RPMI8226 (cell line): Measurements from ENCODE around the gene OR13G1.
A peak's percentile ranks its signal among the peaks of the same experiment; 100 is the strongest.
"Not testable (repeated sequence)": the region's sequence is repeated elsewhere in the genome, so short reads cannot be mapped to it uniquely, and the experiment has no call there.

Experiments used
- DNase-seq: peaks from one replicate; pipeline ENCODE4 v3.0.0-alpha.2; 2015

OR13G1 gene, protein sequence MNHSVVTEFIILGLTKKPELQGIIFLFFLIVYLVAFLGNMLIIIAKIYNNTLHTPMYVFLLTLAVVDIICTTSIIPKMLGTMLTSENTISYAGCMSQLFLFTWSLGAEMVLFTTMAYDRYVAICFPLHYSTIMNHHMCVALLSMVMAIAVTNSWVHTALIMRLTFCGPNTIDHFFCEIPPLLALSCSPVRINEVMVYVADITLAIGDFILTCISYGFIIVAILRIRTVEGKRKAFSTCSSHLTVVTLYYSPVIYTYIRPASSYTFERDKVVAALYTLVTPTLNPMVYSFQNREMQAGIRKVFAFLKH

DNA sequence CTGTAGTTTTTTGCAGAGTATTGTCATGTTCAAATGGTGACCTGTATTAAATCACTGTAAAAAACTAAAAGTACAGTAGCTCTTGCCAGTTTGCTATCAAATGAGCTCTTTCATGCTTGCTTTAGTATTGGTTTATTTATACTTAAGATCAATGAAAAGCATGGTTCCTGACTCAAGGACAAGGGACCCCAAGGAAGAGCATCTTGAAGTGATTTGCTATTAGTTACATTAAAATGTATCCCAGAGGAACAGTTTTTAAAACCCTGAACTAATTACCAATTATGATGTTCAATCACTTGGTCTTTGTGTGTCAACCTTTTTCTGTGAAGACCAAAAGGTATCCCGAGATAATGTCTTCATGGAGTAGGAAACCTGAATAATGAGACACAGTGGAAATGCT is at the start of gene OR13G1:
Gene OR13G1 (minus strand): TSS at position 101 of the 400 bp plus-strand sequence. CDS start 6,698 bp downstream, outside the sequence.
- no peak for DNase-seq

DNA sequence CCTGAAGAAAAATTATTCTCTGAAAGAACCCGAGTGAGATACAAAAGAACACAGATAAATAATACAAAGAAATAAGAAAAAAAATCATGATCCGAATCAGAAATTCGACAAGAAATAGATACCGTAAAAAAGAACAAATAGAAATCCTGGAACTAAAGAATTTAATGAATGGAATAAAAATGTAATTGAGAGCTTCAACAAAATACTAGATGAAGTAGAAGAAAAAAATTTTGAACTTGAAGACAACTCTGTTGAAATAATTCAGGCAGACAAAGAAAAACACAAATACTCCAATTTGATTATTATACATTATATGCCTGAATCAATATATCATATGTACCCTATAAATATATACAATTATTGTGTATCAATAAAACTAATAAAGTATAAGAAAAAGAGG is 41.7 kb upstream of the OR13G1 start:
- DNase-seq = no peak

DNA sequence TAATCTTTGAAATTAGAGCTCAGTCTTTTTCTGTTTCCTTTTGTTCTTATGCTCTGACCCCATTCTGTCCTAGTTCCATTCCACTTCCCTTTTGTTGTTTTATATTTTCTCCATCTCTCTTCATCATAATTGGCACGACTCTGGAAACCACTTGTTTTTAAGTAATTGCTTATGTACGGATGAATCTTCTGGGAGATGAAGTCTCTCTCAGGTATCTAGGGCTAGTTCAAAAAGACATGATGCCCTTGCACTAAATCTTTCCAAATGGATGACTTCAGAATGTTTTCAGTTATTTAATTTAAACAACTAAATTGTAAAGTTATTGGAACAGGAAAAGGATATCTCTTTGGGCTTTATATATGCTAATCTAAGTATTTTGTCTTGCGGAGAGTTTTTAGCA is 37.0 kb upstream of the OR13G1 start, which contains the start of gene OR6F1:
Gene OR6F1 (minus strand): TSS at position 101 of the 400 bp plus-strand sequence. CDS start 3,891 bp downstream, outside the sequence.
- DNase-seq = no peak

DNA sequence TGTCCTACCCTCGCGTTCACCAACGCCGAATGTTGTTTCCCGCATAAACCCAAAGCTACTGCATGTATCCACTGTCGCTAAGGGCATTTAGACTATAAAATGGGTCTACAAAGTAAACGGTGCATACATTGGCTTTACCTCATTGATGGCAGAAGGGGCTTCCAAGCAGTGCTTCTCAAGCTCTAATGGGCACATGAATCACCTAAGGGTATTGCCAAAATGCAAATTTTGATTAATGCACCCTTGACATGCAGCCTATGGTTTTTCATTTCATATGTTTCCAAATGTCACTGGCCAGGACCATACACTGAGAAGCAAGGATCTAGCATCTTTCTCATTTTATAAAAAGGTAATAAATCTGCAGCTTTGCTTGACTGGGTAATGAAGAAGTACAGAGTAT is 34.2 kb upstream of the OR13G1 start:
- DNase-seq = no peak

DNA sequence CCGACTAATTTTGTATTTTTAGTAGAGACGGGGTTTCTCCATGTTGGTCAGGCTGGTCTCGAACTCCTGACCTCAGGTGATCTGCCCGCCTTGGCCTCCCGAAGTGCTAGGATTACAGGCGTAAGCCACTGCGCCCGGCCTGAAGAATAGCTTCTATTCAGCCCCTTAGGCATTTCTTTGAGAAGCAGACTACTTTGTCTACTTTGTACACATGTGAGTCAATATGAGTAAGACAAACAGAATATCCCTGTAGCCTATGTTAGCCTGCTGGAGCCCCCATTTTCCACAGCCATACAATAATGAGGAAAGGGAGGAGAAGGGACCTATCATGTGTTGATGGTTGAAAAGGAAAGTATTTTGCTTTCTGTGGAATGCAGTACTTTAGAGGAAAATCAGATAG is 31.1 kb upstream of the OR13G1 start:
- not testable (repeated sequence) for DNase-seq

DNA sequence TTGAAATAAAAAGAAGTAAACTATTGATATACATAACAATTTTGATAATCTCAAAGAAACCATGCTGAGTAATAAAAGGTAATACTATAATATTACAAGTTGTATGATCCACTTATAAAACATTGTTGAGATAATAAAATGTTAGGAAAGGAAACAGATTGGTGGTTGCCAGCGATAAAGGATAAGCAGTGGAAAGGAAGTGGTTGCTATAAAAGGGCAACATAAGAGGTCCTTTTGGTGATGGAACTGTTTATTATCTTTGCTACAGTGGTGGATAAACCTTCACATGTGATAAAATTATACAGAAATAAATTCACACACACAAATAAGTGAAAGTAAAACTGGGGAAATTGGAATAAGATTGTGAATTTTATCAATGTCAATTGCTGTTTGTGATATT is 21.8 kb upstream of the OR13G1 start:
- no peak for DNase-seq

DNA sequence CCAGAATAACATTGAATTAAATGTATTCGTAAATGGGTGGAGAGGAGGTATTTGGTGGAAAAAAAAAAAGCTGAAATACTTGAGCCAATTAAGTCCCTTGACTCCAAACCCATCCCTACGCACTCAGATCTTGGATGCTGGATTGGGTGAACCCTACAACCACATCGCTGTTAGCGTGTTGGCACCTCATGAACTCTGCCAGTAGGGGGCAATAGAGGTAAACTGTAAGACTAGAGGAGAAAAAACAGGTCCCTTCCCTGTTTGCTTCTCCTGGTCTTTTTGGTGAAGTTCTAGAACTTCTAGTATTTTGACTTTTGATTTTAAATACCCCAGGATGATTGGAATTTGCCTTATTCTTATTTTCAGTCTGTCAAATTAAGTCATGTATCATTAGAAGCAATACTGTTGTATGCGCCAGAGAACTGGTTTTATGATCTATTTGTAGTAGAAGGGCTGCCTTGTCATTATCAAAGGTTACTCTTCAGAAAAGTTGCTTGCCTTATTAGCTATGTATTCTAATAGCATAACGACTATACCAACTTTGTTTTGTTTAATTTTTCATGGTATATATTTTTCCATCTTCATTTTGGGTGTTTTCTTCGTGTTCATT is 1.9 kb upstream of the OR13G1 start:
- peak; percentile 70 for DNase-seq

DNA sequence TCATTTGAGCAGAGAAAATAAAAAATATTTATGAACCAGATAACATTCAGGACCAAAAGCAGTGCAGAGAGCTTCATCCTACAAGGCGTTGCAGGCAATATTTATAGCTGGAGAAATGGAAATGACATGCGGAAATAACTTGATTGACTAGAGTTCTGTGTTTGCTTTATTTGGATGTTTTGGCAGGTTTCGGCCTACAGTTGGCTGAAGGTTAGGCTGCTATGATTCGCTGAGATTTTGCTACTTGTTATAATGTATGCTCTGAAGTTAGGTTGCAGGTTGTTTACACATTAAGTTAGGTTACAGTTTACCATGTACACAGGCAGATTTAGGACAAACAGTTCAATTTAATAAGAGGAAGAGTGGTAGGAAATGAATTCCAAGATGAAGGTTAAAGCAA is 632 bp upstream of the OR13G1 start:
- no peak for DNase-seq

DNA sequence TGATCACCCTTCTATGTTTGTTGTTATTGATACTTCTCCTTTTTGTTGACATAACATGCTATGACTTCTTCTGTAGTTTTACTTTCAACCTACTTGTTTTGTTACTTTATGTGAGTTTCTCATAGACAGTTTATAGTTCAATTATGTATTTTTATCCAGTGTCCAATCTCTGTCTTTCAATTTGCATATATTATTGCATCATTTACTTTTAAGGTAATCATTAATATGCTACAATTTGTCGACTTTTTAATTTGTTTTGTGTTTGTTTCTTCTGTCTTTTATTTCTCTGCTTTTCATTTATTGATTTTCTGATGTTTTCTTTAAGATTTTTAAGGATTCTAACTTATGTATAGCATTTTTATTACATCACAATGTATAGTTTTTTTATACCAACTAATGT is 10.3 kb downstream of the OR13G1 start:
- no peak for DNase-seq

DNA sequence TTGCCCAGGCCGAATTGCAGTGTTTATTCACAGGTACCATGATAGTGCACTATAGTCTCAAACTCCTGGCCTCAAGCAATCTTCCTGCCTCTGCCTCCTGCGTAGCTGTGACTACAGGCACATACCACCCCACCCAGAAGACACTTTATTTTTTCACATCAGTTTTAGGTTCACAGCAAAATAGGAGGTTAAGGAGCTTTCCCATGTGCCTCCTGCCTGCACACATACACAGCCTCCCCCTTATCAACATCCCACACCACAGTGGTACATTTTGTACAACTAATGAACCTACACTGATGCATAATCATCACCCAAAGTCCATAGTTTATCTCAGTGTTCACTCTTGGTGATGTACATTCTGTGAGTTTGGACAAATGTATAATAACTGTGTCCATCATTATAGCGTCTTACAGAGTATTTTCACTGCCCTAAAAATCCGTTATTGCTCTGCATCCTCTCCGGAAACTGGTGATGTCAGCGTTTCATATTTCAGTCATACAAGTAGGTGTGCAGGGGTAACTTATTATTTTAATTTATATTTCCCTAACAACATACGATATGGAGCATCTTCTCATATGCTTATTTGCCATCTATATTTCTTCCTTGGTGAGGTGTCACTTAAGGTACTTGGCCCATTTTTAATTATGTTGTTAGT is 23.2 kb downstream of the OR13G1 start:
- no peak for DNase-seq

DNA sequence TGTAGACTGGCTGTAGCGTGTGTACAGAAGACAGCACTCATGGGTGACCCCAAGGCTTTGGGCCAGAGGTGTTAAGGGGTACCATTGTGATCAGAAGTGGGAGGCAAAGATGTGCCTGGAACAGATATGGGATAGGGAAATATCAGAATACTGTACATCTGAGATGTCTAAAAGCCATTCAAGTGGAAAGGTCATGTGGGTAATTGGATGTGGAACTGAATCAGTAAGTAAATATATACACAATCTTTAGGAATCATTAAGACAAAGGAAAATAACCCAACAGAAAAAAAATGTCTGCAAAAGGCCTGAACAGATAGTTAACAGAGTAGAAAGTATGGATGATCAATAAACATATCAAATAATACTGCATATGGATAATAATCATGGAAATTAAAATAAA is 26.5 kb downstream of the OR13G1 start:
- no peak for DNase-seq

DNA sequence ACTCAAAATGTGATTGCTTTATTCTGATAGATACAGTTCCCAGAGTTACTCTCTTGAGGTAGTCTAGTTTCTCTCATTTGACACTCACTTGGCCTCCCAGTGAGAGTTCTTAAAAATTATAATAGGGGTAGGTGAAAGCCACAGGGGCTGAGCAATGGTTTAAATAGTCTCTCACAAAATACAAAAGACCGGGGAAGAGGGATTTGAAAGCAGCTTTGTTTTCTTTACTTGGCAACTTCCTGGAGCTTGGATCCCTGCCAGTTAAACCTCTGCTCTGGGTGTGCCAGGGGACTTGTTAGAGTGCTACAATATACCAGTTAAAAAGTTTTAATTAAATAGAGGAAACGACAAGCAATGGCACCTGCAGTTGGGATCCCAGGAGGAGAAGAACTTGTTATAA is 31.7 kb downstream of the OR13G1 start:
- peak; percentile 81 for DNase-seq

DNA sequence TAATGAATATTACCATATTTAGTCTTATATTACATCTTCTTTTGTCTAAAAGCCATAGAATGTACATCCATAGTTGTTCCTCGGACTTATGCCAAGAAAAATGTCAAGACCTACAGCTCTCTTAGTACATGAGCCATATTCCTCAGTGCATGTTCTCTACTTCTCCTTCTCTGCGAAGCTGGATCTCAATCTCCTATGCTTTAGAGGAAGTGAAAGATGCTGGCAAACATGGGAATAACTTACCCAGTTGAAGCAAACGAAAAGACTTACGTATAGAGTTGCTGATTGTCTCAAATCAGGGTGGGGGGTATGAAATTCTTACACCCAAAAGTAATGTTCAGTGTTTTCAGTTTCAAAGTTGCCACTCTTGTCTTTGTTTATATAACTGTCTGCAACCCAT is 32.7 kb downstream of the OR13G1 start:
- peak; percentile 72 for DNase-seq

DNA sequence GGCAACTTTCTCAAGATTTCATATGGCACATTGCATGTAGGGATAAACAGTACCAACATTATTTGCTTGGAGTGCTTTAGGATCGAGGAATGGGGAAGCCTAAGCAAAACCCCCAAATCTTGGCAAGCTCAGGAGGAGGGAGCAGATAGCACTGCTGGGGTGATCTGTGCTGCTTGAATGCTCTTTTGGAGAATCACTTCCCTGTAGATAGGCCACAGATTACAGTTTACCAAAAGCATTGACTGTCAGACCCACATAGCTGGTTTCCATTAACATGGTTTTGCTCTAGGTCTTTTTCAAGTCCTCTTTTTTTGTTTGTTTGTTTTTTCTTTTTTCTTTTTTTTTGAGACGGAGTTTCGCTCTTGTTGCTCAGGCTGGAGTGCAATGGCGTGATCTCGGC is 36.8 kb downstream of the OR13G1 start:
- no peak for DNase-seq

DNA sequence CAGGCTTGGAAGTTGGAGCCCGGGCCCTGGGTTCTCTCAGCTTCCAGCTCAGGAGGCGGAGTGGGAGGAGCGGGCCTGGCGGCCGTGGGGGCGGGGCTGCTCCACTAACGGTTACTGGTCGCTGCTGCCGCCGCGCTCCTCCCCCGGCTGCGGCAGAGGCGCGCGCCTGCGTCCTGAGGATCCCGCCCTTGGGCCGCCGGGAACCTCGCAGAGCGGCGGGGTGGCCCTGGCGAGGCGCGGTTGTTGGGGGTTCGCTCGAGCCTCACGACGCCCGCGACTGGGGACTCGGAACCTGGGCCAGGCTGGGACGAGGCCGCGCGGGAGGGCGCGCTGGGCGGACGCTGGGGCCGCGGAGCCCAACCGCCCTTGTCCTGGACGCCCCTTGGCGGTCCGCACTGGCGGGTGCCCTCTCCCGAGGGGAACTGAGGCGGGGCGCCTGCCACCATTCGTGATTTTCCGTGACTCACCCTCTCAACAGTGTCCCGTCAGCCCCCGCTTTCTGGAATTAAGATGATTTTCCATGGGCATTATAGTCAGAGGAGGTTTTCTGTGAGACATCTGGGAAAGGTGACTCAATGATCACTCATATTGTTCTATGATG is 40.1 kb downstream of the OR13G1 start:
- DNase-seq = peak; percentile 39

DNA sequence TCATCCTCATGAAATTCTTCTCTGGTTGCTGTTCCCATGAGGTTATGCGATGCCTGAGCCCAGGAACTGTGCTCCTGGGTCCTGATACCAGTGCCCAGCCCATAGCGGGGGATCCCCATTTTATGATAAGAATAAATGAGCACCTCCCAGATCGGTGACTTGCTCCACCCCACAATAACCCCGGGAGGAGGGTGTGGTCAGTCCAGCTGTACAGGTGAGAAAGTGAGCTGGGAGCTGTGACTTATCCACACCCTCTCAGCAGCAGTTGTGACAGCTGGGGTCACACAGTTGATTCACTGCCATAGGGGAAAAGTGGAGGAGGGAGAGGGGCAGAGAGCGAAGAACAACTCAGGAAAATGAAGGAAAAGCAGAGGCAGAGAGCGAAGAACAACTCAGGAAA is 40.8 kb downstream of the OR13G1 start:
- no peak for DNase-seq

DNA sequence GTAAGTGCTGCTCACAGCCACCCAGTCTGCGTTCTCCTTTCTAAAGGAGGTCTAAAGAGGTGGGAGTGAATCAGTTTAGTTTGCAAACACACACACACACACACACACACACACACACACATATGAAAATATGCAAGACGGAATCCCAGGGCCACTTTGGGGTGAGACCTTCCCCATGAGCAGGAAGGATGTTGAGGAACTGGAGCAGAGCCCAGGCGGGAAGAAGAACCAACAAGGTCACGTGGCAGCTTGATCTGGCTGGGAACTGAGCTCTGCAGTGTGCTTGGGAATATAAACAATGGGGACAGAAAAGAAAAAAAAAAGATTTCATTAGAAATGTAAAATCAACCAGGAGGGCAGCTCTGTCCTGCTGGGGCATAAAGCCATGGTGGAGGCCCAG is 41.5 kb downstream of the OR13G1 start:
- no peak for DNase-seq

DNA sequence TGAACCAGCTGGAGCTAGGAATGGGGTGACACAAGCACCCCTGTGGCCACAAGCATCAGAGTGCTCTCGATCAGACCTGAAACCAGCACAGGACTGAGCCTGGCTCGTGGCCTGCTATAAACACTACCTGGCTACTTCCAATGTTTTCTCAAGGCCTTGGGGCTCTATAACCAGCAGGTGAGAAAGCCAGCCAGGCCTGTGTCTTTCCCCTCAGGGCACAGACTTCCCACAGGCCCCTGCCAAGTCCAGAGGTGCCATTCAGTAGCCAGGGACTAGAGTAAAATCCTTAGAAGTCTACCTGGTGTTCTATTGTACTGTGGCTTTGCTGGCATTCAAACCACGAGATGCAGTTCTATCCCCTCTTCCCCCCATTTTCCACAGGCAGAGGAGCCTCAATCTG is 51.6 kb downstream of the OR13G1 start:
- no peak for DNase-seq
